Measurements from ENCODE around the gene RORB.

Gene RORB

DNA sequence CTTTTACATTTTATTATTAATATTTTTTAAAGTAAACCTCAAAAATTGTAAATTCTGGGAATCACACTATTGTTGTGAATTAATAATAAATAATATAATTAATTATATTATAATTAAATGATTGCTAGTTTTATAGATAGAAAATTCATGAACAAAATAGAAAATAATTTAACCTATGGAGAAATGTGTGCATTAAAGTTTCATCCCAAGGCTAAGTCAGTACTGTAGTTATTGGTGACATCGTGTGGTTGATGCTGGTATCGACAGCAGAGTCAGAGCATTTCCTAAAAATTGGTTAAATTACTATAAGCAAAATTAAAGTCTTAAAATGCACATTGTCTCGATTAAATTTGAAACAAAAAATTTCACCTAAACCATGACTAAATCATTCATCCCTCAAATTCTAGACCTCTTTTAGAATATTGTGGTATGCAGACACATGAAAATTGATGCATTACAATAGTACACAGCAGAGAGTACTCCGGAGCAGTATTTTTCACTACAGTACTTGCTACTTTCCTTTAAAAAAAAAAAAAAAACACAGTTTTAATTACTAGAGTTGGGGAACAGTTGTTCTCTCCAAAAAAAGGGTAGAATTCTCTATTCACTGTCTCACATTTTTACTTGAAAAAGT is 73.9 kb downstream of the RORB start:
- in situ Hi-C loops (cut with MboI; ENCODE audit: low pct_unique_long_range_greater_than_20kb, low sequenced_read_pairs) = no loop called here
- peak; percentile 45 for DNase-seq

DNA sequence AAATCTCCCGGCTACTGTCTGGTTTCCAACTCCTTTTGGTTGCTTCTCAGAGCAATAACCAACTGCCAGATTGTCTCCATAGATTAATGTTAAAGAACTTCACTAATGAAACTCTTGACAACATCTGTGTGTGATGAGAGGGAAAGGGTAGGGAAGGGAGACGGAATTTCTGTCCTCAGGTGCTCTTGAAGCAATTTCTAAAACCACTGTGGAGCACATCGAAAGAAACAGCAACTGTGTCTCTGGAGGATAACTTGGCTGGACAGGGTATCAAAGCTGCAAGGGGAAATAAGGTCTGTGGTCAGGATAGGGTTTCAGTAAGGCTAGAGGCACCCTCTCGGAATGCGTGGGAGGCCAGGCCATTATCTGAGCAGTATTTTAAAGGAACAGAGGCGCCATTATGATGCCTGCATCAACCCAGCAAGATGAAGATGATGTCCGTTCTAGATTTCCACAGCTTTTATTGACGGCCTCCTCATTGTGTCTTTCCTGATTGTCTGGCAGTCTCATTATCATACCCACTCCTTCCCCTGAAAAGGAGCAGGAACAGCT is 76.6 kb downstream of the RORB start:
- DNase-seq = peak; percentile 48
- in situ Hi-C loops (cut with MboI; ENCODE audit: low pct_unique_long_range_greater_than_20kb, low sequenced_read_pairs) = no loop called here

DNA sequence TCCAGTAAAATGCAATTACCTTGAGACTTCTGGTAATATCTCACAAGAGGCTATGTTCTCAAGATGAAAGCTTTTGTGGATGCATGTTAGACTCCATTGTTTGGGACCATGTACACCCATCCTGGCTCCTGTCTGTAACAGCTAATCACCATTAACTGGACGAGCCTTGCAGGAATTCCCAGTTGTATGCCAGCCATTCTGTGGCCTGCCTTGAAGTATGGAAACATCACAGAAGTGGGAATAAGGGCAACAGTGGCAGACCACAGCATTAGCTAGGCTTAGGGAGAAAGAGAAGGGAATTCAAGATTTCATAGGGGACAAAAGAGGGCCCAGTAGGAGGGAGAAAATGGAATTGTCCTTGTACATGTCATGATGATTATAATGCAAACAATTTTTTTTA is 79.0 kb downstream of the RORB start:
- DNase-seq = no peak
- in situ Hi-C loops (cut with MboI; ENCODE audit: low pct_unique_long_range_greater_than_20kb, low sequenced_read_pairs) = no loop called here

- in situ Hi-C loops (cut with MboI; ENCODE audit: low pct_unique_long_range_greater_than_20kb, low sequenced_read_pairs) = no loop called here
- DNase-seq = peak; percentile 5
These were observed 80.8 kb downstream of the RORB start for GRCh38 chr9:74577956-74578355.

DNA sequence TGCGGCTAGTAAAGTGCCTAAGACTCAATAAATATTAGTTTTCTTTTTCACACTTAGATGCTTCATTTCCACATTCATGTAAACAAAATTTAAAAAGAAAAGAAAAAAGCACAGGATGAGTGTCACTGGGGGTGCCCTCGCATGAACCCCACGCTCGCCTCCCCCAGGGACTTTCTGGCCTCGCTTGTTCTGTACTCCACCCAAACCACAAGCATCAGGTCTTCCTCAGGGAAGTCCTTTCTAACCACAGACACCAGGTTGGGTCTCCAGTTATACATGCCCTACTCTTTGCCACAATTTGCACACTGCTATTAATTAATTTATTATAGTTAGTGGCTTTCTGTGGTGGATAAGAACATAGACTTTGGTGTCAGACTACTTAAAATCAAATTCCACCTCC is 92.4 kb downstream of the RORB start:
- in situ Hi-C loops (cut with MboI; ENCODE audit: low pct_unique_long_range_greater_than_20kb, low sequenced_read_pairs) = no loop called here
- DNase-seq = no peak

- in situ Hi-C loops (cut with MboI; ENCODE audit: low pct_unique_long_range_greater_than_20kb, low sequenced_read_pairs) = no loop called here
These were observed 98.2 kb downstream of the RORB start for GRCh38 chr9:74595286-74595685.

GRCh38 chr9:74598874-74599273 is 101.7 kb downstream of the RORB start:
- in situ Hi-C loops (cut with MboI; ENCODE audit: low pct_unique_long_range_greater_than_20kb, low sequenced_read_pairs) = no loop called here
- DNase-seq = no peak

More at GRCh38 chr9:74595286-74595685, 98.2 kb downstream of the RORB start:
- DNase-seq = no peak

DNA sequence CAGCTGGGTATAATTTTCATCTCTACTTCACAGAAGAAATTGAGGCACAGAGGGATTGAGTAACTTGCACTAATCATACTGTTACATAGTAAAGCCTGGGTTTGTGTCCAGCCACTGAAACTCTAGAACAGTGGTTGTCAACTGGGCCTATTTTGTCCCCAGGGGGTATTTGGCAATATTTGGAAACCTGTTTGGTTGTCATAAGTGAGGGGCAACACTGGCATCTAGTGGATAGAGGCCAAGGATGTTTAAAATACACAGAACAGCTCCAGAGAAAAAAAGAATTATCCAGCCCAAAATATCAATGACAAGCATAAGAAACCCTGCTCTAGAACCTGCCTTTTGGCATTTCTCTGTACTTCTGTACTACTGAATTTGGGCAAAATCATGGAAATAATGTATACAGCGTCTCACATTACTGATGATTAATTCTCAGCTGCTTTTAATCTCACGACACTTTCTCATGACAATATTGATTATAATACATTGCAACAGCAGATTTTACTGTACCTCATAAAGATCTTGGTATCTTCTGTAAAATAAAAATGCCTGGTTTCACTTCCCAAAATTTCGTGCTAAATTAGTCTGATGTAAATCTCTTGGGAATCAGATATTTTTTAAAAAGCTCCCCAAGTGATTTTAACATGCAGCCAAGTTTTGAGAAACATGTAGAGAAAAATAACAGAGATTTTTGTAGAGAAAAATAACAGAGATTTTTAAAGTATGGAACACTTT is 112.7 kb downstream of the RORB start:
- peak; percentile 2 for DNase-seq
- in situ Hi-C loops (cut with MboI; ENCODE audit: low pct_unique_long_range_greater_than_20kb, low sequenced_read_pairs) = no loop called here

- in situ Hi-C loops (cut with MboI; ENCODE audit: low pct_unique_long_range_greater_than_20kb, low sequenced_read_pairs) = no loop called here
- DNase-seq = no peak
These were observed 113.5 kb downstream of the RORB start for GRCh38 chr9:74610523-74611061.

DNA sequence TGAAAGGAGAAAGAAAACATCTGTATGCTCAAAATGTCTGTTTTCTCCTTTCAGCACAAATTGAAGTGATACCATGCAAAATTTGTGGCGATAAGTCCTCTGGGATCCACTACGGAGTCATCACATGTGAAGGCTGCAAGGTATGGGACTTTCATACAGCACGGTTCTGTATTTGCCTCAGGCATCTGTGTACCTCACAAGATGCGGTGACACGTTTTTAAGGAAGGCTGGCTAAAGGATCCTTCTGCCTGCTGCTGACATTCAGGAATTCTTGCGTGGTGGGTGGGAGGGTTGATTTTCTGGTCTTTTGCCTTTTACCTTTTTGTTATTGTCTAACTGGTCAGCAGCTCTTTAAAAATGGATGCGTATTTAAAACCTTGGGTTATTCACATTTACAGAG is 133.1 kb downstream of the RORB start:
- DNase-seq = no peak
- in situ Hi-C loops (cut with MboI; ENCODE audit: low pct_unique_long_range_greater_than_20kb, low sequenced_read_pairs) = no loop called here

- in situ Hi-C loops (cut with MboI; ENCODE audit: low pct_unique_long_range_greater_than_20kb, low sequenced_read_pairs) = no loop called here
- no peak for DNase-seq
These were observed 142.0 kb downstream of the RORB start for GRCh38 chr9:74639112-74639511.

DNA sequence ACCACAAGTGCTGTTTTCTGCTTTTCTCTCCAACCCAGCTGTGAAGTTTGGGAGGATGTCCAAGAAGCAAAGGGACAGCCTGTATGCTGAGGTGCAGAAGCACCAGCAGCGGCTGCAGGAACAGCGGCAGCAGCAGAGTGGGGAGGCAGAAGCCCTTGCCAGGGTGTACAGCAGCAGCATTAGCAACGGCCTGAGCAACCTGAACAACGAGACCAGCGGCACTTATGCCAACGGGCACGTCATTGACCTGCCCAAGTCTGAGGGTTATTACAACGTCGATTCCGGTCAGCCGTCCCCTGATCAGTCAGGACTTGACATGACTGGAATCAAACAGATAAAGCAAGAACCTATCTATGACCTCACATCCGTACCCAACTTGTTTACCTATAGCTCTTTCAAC is 145.2 kb downstream of the RORB start:
- no peak for DNase-seq
- in situ Hi-C loops (cut with MboI; ENCODE audit: low pct_unique_long_range_greater_than_20kb, low sequenced_read_pairs) = no loop called here

DNA sequence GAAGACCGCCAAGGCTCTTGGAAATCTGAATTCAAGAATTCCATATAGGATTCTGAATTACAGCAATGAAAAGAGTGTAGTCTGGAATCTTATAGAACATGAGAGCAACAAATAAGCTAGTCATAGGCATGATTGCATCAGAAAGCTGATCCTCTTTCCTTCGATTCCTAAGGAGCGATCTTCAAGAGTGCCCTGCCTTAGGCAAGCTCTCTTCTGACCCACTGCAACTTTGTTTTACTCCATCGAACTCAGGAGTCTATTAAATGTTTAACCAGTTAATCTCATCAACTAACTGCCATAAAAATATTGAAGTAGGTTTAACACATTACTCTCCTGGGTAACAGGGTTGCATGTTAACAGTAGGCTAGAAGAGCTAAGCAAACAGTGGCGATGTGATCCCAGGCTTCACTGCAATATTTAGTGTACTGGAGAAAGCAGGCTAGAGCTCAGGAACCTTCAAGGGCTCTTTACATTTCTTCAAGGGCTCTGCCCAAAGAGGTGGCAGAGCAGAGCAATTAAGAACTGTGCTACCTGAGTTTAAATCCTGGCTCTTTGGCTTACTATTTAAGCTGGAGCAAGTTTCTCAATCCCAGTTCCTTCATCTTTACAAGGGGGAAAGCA is 146.3 kb downstream of the RORB start:
- no peak for DNase-seq
- in situ Hi-C loops (cut with MboI; ENCODE audit: low pct_unique_long_range_greater_than_20kb, low sequenced_read_pairs) = no loop called here

DNA sequence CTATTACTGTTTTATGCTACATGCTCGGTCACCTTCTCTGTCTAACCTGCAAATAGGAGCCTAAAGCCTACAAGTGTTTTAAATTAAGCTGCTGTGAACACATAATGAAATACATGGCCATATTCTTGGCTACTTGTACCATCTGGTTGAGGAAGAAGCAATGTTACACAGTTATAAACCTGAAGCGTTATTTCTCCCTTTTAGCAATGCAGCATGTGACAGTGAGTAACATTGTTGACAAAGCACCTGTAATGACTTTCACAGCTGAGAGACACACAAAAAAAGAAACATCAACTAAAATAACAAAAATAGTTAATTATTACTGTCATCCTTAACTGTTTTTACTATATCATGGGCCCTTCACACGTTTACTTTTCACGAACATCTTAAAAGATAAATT is 146.9 kb downstream of the RORB start:
- in situ Hi-C loops (cut with MboI; ENCODE audit: low pct_unique_long_range_greater_than_20kb, low sequenced_read_pairs) = no loop called here

GRCh38 chr9:74645007-74645639 is 148.0 kb downstream of the RORB start:
- peak; percentile 24 for DNase-seq
- in situ Hi-C loops (cut with MboI; ENCODE audit: low pct_unique_long_range_greater_than_20kb, low sequenced_read_pairs) = no loop called here

More for the DNA sequence above, 146.9 kb downstream of the RORB start:
- no peak for DNase-seq

- in situ Hi-C loops (cut with MboI; ENCODE audit: low pct_unique_long_range_greater_than_20kb, low sequenced_read_pairs) = no loop called here
- no peak for DNase-seq
These were observed 156.4 kb downstream of the RORB start for GRCh38 chr9:74653410-74654080.

GRCh38 chr9:74662674-74663073 is 165.5 kb downstream of the RORB start:
- in situ Hi-C loops (cut with MboI; ENCODE audit: low pct_unique_long_range_greater_than_20kb, low sequenced_read_pairs) = no loop called here
- DNase-seq = no peak

GRCh38 chr9:74663439-74663838 is 166.3 kb downstream of the RORB start:
- no peak for DNase-seq
- in situ Hi-C loops (cut with MboI; ENCODE audit: low pct_unique_long_range_greater_than_20kb, low sequenced_read_pairs) = no loop called here

All from KBM-7 (cell line).